ENCODE data around the gene PLEKHG2.

- TF ChIP-seq POLR2A (IDR thresholded peaks at IDR 0.05; ENCODE audit: borderline replicate concordance, extremely low read depth, insufficient read depth, insufficient read length) (no peak), CTCF (IDR thresholded peaks at IDR 0.05 in 2 of 3, conservative IDR thresholded peaks at IDR 0.05 in 1 of 3; ENCODE audit: borderline replicate concordance in 1 of 3, insufficient read depth in 1 of 3, low read depth in 2 of 3, low read length in 2 of 3) (no peak), ATF3 (IDR thresholded peaks at IDR 0.05) (no peak), FOSL1 (IDR thresholded peaks at IDR 0.05; ENCODE audit: low read depth) (no peak), REST (IDR thresholded peaks at IDR 0.05; ENCODE audit: low read depth) (no peak)
Measured at GRCh38 chr19:39372941-39373340, 39.5 kb upstream of the PLEKHG2 start.
